GM12872 (cell line): ENCODE data around the gene AHR.

Source experiments
- TF ChIP-seq, protein P1 (sequence below): IDR thresholded peaks from 3 replicates; pipeline ENCODE4 v1.5.1; 2011; ENCODE audit warnings: low read depth, mild to moderate bottlenecking, low read length, moderate library complexity; ENCODE audit not compliant: insufficient read depth

AHR gene

DNA sequence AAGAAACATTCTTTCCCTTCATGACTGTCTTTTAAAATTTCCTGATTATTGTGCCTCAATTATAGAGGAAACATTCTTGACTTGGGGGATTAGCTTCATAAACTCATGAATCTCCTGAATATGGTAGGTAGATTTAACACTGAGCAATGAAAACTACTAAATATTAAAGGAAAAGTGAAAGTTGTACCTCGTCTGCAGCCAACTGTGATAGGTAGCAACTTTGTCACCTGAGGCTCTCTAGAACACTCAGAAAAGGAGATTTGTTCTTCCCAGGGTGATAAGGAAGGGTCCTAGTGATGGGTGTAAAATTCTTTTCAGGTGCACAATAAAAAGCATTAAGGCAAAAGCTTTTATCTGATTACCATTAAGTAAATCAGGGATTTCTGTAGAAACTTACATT is 78.1 kb downstream of the AHR start:
- TF ChIP-seq, protein P1, sequence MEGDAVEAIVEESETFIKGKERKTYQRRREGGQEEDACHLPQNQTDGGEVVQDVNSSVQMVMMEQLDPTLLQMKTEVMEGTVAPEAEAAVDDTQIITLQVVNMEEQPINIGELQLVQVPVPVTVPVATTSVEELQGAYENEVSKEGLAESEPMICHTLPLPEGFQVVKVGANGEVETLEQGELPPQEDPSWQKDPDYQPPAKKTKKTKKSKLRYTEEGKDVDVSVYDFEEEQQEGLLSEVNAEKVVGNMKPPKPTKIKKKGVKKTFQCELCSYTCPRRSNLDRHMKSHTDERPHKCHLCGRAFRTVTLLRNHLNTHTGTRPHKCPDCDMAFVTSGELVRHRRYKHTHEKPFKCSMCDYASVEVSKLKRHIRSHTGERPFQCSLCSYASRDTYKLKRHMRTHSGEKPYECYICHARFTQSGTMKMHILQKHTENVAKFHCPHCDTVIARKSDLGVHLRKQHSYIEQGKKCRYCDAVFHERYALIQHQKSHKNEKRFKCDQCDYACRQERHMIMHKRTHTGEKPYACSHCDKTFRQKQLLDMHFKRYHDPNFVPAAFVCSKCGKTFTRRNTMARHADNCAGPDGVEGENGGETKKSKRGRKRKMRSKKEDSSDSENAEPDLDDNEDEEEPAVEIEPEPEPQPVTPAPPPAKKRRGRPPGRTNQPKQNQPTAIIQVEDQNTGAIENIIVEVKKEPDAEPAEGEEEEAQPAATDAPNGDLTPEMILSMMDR = no peak

DNA sequence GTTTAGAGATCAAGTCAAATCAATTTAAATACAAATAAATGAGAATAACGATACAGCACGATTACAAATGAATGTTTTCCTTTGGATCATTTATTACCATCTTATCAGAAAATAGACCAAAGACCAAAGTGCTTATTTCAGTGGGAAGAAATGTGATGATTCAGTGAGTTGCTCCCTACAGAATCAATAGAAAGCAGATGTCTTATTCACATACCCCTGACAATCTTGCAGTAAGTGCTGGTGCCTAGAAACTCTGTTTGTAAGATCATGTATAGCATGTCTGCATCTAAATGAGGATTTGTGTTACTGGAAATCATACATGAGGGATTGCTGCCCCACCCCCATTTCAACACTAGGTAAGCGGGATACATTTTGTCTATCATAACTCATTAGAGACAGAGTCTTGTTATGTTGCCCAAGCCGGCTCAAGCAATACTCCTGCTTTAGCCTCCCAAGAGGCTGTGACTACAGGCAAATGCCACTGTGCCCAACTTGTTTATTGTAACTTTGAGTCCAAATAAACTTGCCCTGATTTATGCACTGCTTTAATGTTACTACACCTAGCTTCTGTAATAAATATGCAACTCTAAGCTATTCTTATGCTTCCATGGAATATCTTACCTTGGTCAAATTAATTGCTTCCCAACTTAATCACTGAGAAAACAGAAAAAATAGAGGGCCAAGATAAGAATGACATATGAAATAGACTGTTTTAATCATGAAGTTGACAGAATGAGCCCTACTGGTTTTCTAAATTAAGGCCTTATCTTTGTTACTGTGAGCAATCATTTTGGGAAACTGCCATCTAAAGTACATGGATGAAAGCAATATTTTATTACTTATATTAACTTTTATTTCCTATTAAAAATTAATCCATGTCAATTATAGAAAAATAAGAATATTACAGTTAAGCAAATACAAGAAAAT is 82.5 kb downstream of the AHR start:
- TF ChIP-seq, protein P1 = no peak

DNA sequence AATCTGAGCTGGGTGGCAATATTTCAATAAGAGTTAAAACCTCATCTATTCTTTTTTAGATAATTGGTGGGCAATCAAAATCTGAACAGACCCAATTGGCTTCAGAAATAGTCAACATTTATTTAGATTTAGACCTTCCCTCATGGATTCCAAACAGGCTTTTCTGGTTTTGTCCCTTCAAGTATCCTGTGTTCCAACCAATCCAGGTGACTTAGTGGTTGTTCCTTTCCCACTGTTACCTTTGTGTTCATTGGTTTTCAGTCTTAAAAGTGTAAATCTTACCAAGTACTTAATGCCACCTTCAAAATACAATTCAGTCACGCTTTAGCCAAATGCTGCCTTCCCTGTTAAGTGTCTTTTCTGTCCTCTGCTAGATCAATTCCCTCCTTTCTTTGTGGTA is 85.9 kb downstream of the AHR start:
- TF ChIP-seq, protein P1 = no peak

DNA sequence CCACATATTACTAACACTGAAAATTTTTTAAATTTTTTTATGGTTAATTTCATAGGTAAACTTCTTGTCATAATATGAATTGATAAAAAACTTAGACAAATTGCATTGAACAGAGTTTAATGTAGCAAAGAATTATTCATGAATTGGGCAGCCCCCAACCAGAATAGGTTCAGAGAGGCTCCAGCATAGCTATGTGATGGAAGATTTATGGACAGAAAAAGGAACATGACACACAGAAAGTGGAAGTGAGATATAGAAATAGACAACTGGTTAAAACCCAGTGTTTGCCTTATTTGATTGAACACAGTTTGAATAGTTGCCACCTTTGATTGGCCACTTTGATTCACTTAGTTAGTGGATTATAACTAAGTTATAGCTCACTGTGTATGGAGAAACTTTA is 87.2 kb downstream of the AHR start:
- TF ChIP-seq, protein P1 = no peak

DNA sequence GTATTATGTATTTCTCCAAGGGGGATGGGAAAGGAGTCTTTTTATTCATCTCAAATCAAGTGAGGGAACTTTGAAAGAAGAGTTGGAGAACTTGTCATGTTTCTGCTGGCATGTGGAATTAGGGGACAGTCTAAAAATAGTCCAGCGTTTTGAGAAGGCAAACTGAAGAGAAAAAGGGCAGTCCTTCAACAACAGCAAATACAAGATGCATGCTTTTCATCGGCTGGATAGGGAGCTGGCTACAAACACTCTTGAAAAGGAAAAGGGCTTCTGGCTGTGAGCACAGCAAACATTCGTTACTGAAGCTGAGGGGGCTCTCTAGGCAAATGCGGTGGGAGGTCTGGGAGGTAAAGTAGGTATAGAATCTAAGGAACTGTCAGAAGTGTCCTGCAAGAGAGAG is 91.9 kb downstream of the AHR start:
- TF ChIP-seq, protein P1 = no peak

DNA sequence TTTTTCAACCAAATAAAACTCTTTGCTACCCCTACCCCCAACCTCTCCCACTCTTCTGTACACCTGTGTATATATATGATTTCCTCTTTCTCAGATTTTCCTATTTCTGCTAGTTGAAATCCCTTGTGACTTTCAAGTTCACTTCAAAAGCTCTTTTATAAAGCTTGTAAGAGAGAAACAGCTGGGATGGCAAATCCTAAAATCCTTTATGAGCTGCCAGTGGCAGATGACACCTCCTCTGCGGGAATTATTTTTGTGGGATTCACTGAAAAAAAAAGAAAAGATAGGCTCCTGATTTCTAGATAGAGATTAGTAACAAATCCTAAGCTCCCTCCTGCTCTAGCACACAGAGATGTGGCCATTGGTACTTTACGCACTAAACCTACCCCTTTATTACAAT is 92.9 kb downstream of the AHR start:
- TF ChIP-seq, protein P1 = no peak

DNA sequence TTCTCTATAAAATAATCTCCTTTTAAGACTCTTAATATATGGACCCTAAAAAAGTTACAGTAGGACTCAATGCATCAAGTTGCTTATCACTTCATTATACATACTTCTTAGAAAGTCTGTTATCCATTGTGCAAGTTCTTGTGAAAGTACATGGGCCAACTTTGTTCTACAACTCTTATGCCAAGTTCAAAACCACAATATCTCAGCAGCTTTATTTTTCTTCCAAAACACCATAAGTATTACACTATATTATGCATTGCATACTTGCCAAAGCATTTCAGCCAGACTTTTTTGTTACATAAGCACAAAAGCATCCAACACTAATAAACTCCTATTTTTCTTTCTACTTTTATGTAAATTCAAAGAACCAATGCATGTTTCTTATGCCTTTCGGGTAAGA is 94.4 kb downstream of the AHR start:
- TF ChIP-seq, protein P1 = no peak
